Head of caudate nucleus (tissue), 42 donors: ENCODE results near the gene ATP6V0B.

Experiments used
- DNase-seq, 42 donors: peaks; one replicate each; pipeline versions ENCODE4 v3.0.0 to v3.0.0-alpha.2; 2020 to 2021; ENCODE audit warnings: mixed read lengths in 7 of 42
- intact Hi-C: fragments of 100-400 bp; cut with DNase I; formaldehyde crosslinking; loops from one replicate; pipeline ENCODE4 v1.15.0; 2022

Gene ATP6V0B

DNA sequence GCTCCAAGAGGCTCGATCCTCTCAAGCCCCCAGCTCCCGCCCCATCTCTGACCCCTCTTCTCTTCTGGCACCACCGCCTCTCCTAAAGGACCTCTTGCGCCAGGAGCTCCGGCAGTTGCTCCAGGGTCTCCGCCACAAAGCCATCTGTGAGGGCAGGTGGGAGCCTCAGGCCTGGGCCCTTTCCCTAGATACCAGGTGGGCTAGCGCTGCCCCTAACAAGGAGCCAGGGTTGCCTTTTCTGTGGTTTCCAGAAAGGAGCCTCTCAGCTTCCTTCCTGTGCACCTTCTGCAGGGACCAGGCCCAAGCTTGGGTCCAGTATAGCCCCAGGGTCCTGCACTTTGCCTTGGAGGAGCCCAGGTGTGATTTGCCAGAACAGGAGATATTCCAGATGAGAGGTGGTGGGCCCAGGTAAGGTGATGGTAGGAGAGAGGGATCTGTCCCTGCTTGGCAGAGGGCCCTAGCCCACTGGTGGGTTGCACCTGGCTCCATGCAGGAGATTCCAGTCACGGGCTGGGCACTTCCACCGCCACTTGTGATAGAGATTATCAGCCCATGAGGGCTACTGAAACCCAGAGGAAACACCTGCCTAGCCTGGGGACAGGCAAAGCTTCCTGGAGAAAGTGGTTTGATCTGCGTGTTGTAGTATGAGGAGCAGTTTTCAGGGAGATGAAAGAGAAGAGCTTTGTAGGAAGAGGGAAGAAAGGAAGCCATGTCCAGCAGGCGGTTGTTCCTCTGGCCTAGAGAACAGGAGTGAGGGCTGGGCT, 17.7 kb downstream of the ATP6V0B start:
- intact Hi-C loops, result no loop called here
- DNase-seq, result no peak

DNA sequence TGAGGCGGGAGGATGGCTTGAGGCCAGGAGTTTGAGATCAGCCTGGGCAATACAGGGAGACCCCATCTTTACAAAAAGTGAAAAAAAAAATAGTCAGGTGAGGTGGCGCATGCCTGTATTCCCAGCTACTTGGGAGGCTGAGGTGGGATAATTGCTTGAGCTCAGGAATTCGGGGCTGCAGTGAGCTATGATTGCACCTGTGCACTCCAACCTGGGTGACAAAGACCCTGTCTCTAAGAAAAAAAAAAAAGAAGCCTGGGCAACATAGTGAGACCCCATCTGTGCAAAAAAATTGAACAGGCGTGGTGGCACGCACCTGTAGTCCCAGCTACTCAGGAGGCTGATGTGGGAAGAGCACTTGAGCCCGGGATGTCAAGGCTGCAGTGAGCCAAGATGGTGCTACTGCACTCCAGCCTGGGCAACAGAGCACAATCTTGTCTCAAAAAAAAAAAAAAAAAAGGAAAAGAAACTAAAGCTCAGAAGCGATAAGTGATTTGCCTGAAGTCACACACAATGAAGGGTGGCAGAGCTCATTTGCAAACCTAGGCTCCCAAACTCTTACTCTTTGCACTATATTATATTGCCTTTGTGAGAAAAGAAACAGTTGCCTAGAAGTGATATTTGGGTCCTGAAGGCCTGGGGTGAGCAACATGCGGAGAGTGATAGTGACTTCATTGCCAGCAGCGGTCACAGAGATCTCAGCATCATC, 18.6 kb downstream of the ATP6V0B start:
- no peak for DNase-seq
- intact Hi-C loops, result no loop called here

- intact Hi-C loops, result no loop called here
- no peak for DNase-seq
These were observed 19.3 kb downstream of the ATP6V0B start for GRCh38 chr1:43994071-43994470.

DNA sequence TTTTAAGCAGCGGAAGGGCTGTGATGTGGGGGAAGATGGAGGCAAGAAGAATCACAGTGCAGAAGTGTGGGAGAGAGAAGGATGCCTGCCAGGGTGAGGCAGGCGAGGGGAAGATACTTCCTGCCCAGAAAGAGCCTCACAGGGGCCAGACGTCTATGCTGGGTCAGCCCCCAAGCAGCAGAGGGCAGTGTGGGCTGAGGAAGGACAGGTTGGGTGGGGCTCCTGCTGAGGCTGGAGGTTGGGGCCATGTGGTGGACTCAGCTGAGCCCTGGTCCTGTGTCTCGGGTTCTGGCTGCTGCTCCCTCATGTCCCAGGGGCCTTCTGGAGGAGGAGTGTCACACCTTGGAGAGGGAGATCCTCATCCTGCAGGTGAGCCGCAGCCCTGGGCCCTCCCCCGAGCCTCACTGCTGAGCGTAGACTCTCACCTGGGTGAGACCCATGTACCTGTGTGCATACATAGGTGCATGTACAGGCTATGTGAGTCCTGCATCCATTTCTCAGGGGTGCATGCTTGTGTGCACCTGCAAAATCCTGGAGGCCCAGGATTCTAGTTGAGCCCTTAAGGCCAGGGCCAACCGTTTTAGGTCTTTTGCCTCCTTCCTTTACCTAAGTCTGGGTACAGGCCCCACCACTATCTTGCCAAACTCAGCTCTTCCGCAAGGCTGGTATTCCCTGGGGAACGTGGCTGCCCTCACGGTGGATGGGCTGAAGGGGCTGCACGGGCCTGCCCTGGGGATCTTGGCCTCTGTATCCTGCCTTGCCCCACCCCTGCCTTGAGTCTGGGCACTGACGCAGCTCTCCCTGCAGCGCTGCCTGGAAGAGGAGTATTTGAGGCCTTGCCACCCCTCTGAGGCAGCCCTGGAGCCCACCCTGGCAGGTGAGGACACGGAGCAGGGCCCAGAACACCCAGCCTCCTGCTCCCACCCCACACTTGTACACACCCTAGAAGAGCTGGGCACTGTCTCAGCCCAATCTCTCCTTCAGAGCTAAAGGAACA, 20.3 kb downstream of the ATP6V0B start:
- intact Hi-C loops, result no loop called here
- DNase-seq, result peak in 2 of 42 donors; percentile 31 to 60

DNA sequence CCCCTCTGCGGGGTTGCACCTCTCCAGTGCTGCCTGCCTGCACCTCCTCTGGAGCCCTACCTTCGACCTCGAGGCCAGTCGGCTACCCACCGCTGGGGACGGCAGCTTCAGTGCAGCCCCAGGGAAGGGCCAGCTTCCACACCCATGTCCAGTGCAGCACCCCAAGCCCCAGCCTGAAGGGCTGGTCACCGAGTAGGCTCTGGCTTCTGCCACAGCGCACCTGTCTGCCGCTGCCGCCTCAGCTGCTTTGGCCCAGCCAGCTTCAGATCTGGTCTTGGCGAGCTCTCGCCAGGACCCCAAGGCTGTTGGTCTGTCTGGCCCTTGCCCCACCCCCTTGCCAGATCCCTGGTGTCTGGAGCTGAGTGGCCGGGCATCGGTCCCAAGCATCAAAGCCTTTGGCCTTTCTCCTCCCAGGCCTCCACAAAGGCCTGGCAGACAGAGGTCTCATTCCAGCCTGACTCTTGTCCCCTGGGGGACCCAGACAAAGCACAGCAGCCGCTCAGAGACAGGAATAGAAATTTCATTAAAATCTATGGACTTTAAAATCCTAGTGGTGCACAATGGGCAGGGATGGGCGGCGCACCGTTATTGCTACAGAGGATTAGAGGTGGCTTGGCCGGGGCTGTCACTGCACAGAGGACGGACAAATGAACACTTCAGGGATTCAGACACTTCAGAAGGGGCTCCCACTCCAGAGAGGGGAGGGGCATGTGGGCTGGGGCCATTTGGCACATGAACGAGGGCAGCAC, 21.4 kb downstream of the ATP6V0B start:
- intact Hi-C loops, result no loop called here
- DNase-seq, result peak in 8 of 42 donors; percentile 32 to 61 (median 46)

DNA sequence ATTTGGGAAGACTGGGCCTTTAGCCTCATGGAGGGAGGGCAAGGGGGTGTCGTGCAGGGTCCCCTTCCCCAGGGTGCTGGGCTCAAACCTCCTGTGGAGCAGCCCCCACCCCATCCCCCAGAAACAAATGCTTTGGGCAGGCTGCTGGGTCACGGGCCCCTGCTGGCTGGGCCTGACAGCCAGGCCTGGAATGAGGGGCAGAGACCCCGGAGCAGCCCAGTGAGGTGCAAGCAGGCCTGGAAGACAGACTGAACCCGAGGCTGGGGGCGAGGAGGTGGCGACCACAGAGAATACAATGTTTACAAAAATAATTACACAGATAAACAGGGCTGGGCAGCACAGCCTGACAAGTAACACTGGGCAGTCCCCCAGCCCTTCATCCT, 22.0 kb downstream of the ATP6V0B start:
- DNase-seq, result no peak
- intact Hi-C loops, result no loop called here

GRCh38 chr1:43997295-43997999, 22.7 kb downstream of the ATP6V0B start:
- intact Hi-C loops, result no loop called here
- no peak for DNase-seq

- intact Hi-C loops, result no loop called here
- DNase-seq, result no peak
These were observed 23.2 kb downstream of the ATP6V0B start for GRCh38 chr1:43998000-43998378.

GRCh38 chr1:43999455-43999854, 24.7 kb downstream of the ATP6V0B start:
- DNase-seq, result peak in 1 of 42 donors; percentile 41
- intact Hi-C loops, result no loop called here

GRCh38 chr1:44000122-44000665, 25.4 kb downstream of the ATP6V0B start:
- no peak for DNase-seq
- intact Hi-C loops, result no loop called here

DNA sequence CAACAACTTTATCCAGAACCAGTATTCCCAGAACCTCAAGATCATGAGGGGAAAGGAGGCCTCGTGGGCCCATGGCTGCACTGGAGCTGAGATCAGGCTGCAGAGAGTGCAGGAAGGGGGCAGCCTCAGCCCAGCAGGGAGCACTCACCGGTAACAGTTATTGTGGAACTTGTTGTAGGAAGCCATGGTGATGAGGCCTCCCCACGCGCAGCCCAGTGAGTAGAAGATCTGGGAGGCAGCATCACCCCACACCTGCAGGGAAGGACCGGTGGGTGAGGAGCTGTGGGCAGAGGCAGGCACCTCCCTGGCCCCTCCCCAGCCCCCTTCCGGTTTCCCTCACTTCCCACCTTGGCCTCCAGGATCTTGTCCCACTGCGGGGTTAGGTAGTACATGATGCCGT, 27.4 kb downstream of the ATP6V0B start:
- no peak for DNase-seq
- intact Hi-C loops, result no loop called here

DNA sequence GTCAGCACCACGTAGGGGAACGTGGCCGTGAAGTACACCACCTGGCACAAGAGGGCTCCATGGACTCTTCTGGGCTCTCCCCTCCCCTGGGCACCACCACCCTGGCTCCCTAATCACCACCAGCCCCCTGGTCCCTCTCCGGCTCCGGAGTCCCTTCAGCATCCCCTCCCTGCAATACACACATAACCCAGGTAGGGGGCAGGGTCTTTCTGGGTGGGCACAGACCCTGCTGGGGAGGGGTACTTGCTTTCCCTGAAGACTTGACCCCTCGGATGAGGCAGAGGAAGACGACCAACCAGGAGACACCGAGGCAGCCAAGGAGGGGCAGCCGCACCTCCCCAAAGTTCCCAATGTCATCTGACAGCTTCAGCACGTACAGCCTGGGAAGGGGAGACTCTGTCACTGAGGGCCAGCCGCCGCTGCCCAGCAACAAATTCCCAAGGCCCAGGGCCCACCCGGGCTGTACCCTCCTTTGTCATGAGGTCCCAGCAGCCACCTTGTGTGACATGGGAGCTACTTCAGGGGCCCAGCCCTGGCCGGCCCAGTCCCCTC, 27.9 kb downstream of the ATP6V0B start:
- DNase-seq, result no peak
- intact Hi-C loops, result no loop called here

- no peak for DNase-seq
- intact Hi-C loops, result no loop called here
These were observed 33.5 kb downstream of the ATP6V0B start for GRCh38 chr1:44008259-44008658.

- DNase-seq, result peak; percentile 74 to 95 (median 88)
- intact Hi-C loops, result no loop called here
These were observed 36.2 kb downstream of the ATP6V0B start for GRCh38 chr1:44010935-44011471.

DNA sequence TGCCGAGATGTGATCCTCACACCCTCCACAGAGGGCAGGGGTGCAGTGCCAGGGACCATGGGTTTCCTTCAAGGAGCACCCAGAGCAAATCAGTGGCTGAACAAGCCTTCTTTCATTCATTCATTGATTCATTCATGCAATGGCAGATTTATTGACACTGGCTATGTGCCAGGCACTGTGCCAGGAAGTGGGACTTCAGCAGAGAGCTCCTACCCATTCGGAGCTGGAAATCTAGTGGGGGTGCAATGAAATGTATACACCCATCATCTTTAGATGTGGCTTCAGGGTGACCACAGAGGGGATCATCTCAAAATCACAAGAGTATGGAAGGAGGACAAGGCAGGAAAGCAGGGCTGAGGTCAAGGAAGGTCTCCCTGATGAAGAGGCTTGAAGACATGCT, 37.6 kb downstream of the ATP6V0B start:
- DNase-seq, result peak in 1 of 42 donors; percentile 56
- intact Hi-C loops, result no loop called here

GRCh38 chr1:44012941-44013609, 38.3 kb downstream of the ATP6V0B start:
- intact Hi-C loops, result no loop called here
- peak in 14 of 42 donors; percentile 25 to 75 (median 58) for DNase-seq

DNA sequence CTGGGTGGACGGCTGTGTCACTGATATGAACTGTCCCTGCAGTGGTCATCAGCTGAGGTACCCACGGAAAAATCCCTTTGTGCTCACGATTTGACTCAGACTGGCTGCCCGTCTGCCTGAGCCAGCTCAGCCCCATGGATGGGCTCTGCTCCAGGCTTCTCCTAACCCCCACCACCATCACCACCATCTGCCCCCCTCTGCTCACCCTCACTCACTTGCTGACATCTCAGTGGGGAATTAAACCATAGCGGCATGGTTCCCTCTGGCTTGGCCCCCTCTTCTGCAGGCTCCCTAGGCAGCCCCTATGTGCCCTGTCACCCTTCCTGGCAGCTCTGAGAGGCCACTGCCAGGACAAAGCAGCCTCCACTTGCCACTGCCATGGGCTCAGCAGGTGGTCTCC, 39.2 kb downstream of the ATP6V0B start:
- intact Hi-C loops, result no loop called here
- DNase-seq, result peak in 13 of 42 donors; percentile 38 to 76 (median 56)
